Stimulated activated CD8-positive, alpha-beta memory T cell treated with anti-CD3 and anti-CD28 coated beads, Interleukin-12 subunit alpha, Interleukin-12 subunit beta, amount 100 ng/mL, for 4 hours (primary cell): ENCODE data around the gene SUDS3.
"Not testable (repeated sequence)": the region's sequence is repeated elsewhere in the genome, so short reads cannot be mapped to it uniquely, and the experiment has no call there.

Experiments used
- DNase-seq: peaks from one replicate; pipeline ENCODE4 v3.0.0-alpha.2; 2020; ENCODE audit warnings: low read depth

Gene SUDS3

GRCh38 chr12:118397708-118398440 lies 21.5 kb downstream of the SUDS3 start:
- DNase-seq: no peak

GRCh38 chr12:118398524-118398923 lies 22.2 kb downstream of the SUDS3 start:
- DNase-seq: no peak

- DNase-seq: no peak
These were observed 22.6 kb downstream of the SUDS3 start for GRCh38 chr12:118398940-118399339.

GRCh38 chr12:118402251-118402650 lies 25.9 kb downstream of the SUDS3 start:
- DNase-seq: no peak

- peak; percentile 1 for DNase-seq
These were observed 28.6 kb downstream of the SUDS3 start for GRCh38 chr12:118404876-118405521.

DNA sequence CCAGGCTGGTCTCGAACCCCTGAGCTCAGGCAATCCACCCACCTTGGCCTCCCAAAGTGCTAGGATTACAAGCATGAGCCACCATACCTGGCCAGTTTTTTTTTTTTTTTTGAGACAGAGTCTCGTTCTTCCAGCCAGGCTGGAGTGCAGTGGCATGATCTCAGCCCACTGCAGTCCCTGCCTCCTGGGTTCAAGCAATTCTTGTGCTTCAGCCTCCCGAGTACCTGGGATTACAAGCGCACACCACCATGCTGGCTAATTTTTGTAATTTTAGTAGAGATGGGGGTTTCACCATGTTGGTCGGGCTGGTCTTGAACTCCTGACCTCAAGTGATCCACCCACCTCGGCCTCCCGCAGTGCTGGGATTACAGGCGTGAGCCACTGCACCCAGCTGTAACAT lies 31.9 kb downstream of the SUDS3 start:
- DNase-seq: not testable (repeated sequence)

- DNase-seq: no peak
These were observed 33.5 kb downstream of the SUDS3 start for GRCh38 chr12:118409834-118410233.

DNA sequence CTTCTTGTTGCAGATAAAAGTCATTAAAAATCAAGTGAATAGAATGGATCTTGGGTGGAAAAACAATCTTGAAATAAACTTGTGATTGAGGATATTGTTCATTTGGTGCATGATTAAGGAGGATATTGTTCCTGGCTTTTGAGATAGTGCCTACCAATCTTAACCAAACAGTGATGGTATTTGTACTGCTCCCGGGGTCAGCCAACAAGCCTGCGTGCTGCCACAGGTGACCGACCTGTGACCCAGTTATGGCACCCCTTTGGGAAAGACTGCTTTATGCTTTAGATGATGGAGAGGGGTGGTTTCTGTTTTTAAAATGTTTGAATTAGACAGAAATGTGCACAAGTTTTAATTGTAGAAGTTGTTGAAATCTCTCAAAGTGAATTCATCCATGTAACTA lies 41.6 kb downstream of the SUDS3 start:
- no peak for DNase-seq

- DNase-seq: no peak
These were observed 42.2 kb downstream of the SUDS3 start for GRCh38 chr12:118418385-118419057.

- DNase-seq: no peak
These were observed 44.3 kb downstream of the SUDS3 start for GRCh38 chr12:118420673-118421072.

DNA sequence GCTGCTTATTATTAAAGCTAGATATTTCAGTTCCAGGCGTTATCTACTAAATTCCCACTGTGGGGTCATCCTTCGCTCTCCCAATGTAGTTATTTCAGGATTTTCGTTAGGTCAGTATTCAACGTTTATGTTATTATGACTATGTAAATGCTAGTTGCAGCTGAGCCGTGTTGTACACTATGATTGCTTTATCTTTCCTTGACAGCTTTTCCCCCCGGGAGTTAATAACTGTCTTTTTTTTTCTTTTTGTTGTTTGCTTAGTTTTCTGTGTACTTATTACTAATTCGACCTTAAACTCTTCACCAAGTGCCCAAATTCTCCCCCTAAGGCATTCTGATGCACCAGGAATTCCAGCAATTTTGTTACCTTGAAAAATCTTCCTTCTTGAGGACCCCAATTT lies 48.5 kb downstream of the SUDS3 start:
- no peak for DNase-seq

DNA sequence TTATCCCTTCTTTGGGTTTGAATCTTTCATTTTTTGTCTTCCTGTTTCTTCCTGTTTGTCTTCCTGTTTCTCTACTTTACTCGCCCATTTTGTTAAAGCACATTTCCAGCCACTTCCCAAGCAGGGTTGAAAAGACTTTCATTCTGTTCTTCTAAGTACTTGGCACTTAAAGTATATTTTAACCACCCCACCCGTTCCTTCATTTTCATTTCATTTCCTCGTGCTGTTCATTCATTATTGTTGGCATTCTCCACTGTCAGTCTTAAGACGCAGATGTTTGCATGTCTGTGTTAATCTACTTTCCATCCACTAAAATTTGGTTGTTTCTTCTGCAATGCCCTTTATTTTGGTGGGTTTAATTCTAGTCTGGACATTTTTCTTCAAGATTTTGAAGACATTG lies 49.0 kb downstream of the SUDS3 start:
- DNase-seq: no peak

- DNase-seq: no peak
These were observed 51.5 kb downstream of the SUDS3 start for GRCh38 chr12:118427819-118428218.

- DNase-seq: no peak
These were observed 52.3 kb downstream of the SUDS3 start for GRCh38 chr12:118428643-118429042.

GRCh38 chr12:118429688-118430383 lies 53.5 kb downstream of the SUDS3 start:
- DNase-seq: no peak

DNA sequence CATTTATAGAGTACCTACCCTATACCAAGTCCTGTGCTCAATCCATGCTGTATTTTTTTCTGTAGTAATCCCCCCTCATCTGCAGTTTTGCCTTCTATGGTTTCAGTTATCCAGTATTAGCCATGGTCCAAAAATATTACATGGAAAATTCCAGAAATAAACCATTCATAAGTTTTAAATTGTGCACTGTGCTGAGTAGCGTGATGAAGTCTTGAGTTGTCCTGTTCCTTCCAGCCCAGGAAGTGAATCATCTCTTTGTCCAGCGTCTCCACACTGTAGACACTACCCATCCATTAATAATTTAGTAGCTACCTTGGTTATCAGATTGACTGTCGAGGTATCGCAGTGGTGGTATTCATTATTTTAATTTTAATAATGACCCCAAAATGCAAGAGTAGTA lies 54.2 kb downstream of the SUDS3 start:
- no peak for DNase-seq

- no peak for DNase-seq
These were observed 56.6 kb downstream of the SUDS3 start for GRCh38 chr12:118432812-118433545.

- no peak for DNase-seq
These were observed 59.8 kb downstream of the SUDS3 start for GRCh38 chr12:118436002-118436730.

DNA sequence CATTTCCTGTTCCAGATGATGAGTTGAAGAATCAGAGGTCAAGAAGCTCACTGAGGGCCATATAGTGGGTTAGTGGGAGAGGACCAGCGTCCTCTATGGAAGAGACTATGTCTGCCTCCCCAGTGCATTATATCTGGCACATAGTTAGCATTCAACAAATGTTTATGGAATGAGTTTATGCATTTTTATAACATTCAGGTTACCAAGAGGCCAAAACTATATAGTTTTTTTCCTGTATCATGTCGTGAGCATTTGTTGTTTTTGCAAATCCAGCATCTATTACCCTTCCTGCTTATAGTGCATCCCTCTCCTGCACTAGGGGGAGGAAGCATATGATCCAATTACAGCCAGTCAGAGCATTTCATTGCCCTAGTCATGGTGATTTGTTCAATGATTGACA lies 60.6 kb downstream of the SUDS3 start:
- DNase-seq: no peak

DNA sequence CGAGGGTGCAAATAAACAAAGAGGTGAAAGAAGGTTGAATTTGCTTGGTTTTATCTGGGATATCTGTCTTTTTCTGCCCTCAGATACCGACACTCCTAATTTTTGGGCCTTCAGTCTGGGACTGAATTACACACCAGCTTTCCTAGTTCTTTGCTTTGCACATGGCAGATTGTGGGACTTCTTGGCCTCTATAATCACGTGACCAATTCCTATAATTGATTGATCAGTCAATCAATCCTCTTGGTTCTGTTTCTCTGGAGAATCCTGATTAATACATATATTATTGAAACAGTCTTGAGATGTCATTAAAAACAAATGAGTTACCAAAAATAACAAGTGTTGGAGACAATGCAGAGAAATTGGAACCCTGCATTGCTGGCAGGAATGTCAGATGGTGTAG lies 62.7 kb downstream of the SUDS3 start:
- DNase-seq: no peak

DNA sequence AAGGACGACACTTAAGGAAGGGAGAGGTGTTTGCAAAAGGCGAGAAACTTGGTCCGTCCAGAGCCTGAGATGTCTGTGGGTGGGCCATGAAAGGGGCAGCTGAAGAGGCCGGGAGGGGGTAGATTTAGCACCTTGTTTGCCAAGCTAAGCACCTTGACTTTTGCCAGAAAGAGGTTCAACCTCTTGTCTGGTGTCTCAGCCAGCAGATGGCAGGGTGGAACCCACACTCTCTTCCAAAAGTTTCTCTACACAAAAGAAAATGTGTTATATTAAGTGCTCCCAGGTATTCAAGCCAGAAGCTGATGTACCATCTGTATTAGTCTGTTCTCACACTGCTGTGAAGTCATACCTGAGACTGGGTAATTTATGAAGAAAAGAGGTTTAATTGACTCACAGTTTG lies 69.9 kb downstream of the SUDS3 start:
- DNase-seq: no peak
